Panc1 (cell line): Measurements from ENCODE around the gene ZDHHC1.

Experiments used
- CTCF ChIP-seq: fragments of 450-650 bp; IDR thresholded peaks from 2 replicates; pipeline ENCODE4 v1.5.1; 2017; ENCODE audit warnings: mild to moderate bottlenecking
- POLR2AphosphoS5 ChIP-seq: IDR thresholded peaks from 2 replicates; pipeline ENCODE4 v1.6.1; 2012; ENCODE audit warnings: mild to moderate bottlenecking, low read depth, low read length, moderate library complexity
- SIN3A ChIP-seq: IDR thresholded peaks from 2 replicates; pipeline ENCODE4 v1.6.1; 2012; ENCODE audit warnings: low read depth, mild to moderate bottlenecking, low read length, moderate library complexity, borderline replicate concordance; ENCODE audit not compliant: insufficient read depth
- TCF7L2 ChIP-seq: IDR thresholded peaks from 2 replicates; pipeline ENCODE4 v1.6.1; 2011; ENCODE audit warnings: mild to moderate bottlenecking, low read depth, low read length, inconsistent platforms

- TF ChIP-seq CTCF (no peak), POLR2AphosphoS5 (no peak), SIN3A (no peak), TCF7L2 (no peak)
These were observed 10.9 kb downstream of the ZDHHC1 start for GRCh38 chr16:67405336-67405735.
